GM23338 (cell line): ENCODE results near the gene MLXIPL. TPM values are rescaled to one million over a fixed set of nuclear protein-coding genes. Genes with fewer than 3 reads are reported as not detected.
A peak's percentile ranks its signal among the peaks of the same experiment; 100 is the strongest.

Source experiments
- ATAC-seq: fragments of 200-7000 bp; cut with Tn5 transposase; 3 replicates; pipeline ENCODE4 v1.9.1; 2020
- DNase-seq: peaks from one replicate; pipeline ENCODE4 v3.0.0-alpha.2; 2015; ENCODE audit warnings: low spot score
- H2AFZ ChIP-seq: fragments of 200-600 bp; sonication (generic); 2 replicates; pipeline ENCODE4 v1.8.0; 2016; ENCODE audit warnings: antibody characterized with exemption, mild to moderate bottlenecking, moderate library complexity
- H3F3A ChIP-seq: fragments of 200-600 bp; sonication (generic); replicated peaks from 2 replicates; pipeline ENCODE4 v1.8.0; 2017; ENCODE audit warnings: antibody characterized with exemption, mixed run types, low read depth
- H3K27ac ChIP-seq: fragments of 200-600 bp; sonication (generic); 2 replicates; pipeline ENCODE4 v1.6.1; 2016; ENCODE audit warnings: low read depth
- H3K27me3 ChIP-seq: fragments of 200-600 bp; sonication (generic); 2 replicates; pipeline ENCODE4 v1.8.0; 2016; ENCODE audit warnings: mild to moderate bottlenecking, mixed run types, moderate library complexity; ENCODE audit not compliant: insufficient read depth
- H3K36me3 ChIP-seq: fragments of 200-600 bp; sonication (generic); 2 replicates; pipeline ENCODE4 v1.8.0; 2016; ENCODE audit warnings: mild to moderate bottlenecking; ENCODE audit not compliant: insufficient read depth
- H3K4me1 ChIP-seq: fragments of 200-600 bp; sonication (generic); 2 replicates; pipeline ENCODE4 v1.8.0; 2016; ENCODE audit warnings: mild to moderate bottlenecking, moderate library complexity; ENCODE audit not compliant: insufficient read depth
- H3K4me2 ChIP-seq: fragments of 200-600 bp; sonication (generic); 2 replicates; pipeline ENCODE4 v1.7.1; 2017; ENCODE audit warnings: mixed run types
- H3K4me3 ChIP-seq: fragments of 200-600 bp; sonication (generic); 2 replicates; pipeline ENCODE4 v1.6.1; 2016; ENCODE audit warnings: mixed run types
- H3K79me2 ChIP-seq: fragments of 200-600 bp; sonication (generic); replicated peaks from 2 replicates; pipeline ENCODE4 v1.8.0; 2017; ENCODE audit warnings: mild to moderate bottlenecking; ENCODE audit not compliant: insufficient read depth
- H3K9me2 ChIP-seq: fragments of 200-600 bp; sonication (generic); 2 replicates; pipeline ENCODE4 v1.8.0; 2017; ENCODE audit not compliant: insufficient read depth
- H4K20me1 ChIP-seq: fragments of 200-600 bp; sonication (generic); replicated peaks from 2 replicates; pipeline ENCODE4 v1.8.0; 2017; ENCODE audit warnings: mild to moderate bottlenecking; ENCODE audit not compliant: insufficient read depth
- H3K27ac Mint-ChIP-seq: 2 replicates; pipeline ENCODE4 v1.8.0; 2020; ENCODE audit warnings: inconsistent platforms, mild to moderate bottlenecking, moderate library complexity, mixed read lengths
- H3K27me3 Mint-ChIP-seq: 3 replicates; pipeline ENCODE4 v1.8.0; 2022; ENCODE audit warnings: low read depth, mild to moderate bottlenecking, moderate library complexity, mixed read lengths, inconsistent platforms; ENCODE audit not compliant: insufficient read depth, poor library complexity
- H3K36me3 Mint-ChIP-seq: 3 replicates; pipeline ENCODE4 v1.8.0; 2021; ENCODE audit warnings: low read depth, mild to moderate bottlenecking, inconsistent platforms, moderate library complexity, mixed read lengths
- H3K4me1 Mint-ChIP-seq: 3 replicates; pipeline ENCODE4 v1.8.0; 2020; ENCODE audit warnings: mild to moderate bottlenecking, inconsistent platforms, mixed read lengths
- H3K4me3 Mint-ChIP-seq: 3 replicates; pipeline ENCODE4 v1.8.0; 2021; ENCODE audit warnings: moderate library complexity, mild to moderate bottlenecking, inconsistent platforms, mixed read lengths
- H3K9me3 Mint-ChIP-seq: 3 replicates; pipeline ENCODE4 v1.8.0; 2020; ENCODE audit warnings: moderate library complexity, mild to moderate bottlenecking, inconsistent platforms, mixed read lengths
- EZH2 ChIP-seq: fragments of 200-600 bp; sonication (generic); IDR thresholded peaks from one replicate; pipeline ENCODE4 v1.8.0; 2017; ENCODE audit warnings: antibody characterized with exemption, mild to moderate bottlenecking, low read depth; ENCODE audit not compliant: unreplicated experiment
- EZH2phosphoT487 ChIP-seq: fragments of 200-600 bp; sonication (generic); IDR thresholded peaks from one replicate; pipeline ENCODE4 v1.8.1; 2018; ENCODE audit warnings: antibody characterized with exemption; ENCODE audit not compliant: unreplicated experiment
- JUNB ChIP-seq: IDR thresholded peaks from one replicate; pipeline ENCODE4 v1.6.1; 2016; ENCODE audit warnings: antibody characterized with exemption; ENCODE audit not compliant: unreplicated experiment
- NANOG ChIP-seq: IDR thresholded peaks from 2 replicates; pipeline ENCODE4 v1.6.1; 2016; ENCODE audit warnings: antibody characterized with exemption, borderline replicate concordance
- ZNF331 ChIP-seq: fragments of 250-450 bp; sonication (Bioruptor Pico); IDR thresholded peaks from 2 replicates; pipeline ENCODE4 v1.5.0; 2020; ENCODE audit warnings: low read depth, mild to moderate bottlenecking, moderate library complexity
- polyA plus RNA-seq: library from polyadenylated mRNA; unstranded; fragments of >200 nt; fragmentation: Nextera tagmentation; extraction: Ambion mirVana; gene quantifications from 2 replicates; pipeline ENCODE4 v1.2.1, GENCODE V29; 2016
- total RNA-seq: library from RNA; depleted of rRNA; stranded (reverse); fragments of >200 nt; shearing (Covaris generic); gene quantifications from 2 replicates; pipeline ENCODE4 v1.2.3, GENCODE V29; 2014

Gene MLXIPL
- total and polyA plus RNA-seq, 2 experiments from 2014 or later: 13.7 to 25.7 TPM

- peak overlapping the region; percentile 76; the same call in 1 of the 2 replicates for H3K4me3 ChIP-seq
- H3K79me2 ChIP-seq: no peaks in the 10 kb centered on the region
- H3K4me1 ChIP-seq: peaks cover 11% of the 10 kb centered on the region; the same call in 1 of the 2 replicates
- H3K27ac Mint-ChIP-seq: no peak overlapping the region
- DNase-seq (no peak), ATAC-seq (no peak)
- TF ChIP-seq NANOG: no peak
- TF ChIP-seq JUNB: no peak
- no peaks in the 10 kb centered on the region for H3K9me2 ChIP-seq
- H3K27me3 ChIP-seq: peaks cover 42% of the 10 kb centered on the region
- H3K4me3 Mint-ChIP-seq: peak overlapping the region; percentile 76
- H3F3A ChIP-seq: no peaks in the 10 kb centered on the region
- H3K27ac ChIP-seq: no peak overlapping the region
- H3K9me3 Mint-ChIP-seq: no peaks in the 10 kb centered on the region
- peak overlapping the region; percentile 86 for H3K4me2 ChIP-seq
- H3K36me3 ChIP-seq: no peaks in the 10 kb centered on the region
- H3K27me3 Mint-ChIP-seq: peaks cover 38% of the 10 kb centered on the region
- peaks cover 9% of the 10 kb centered on the region for H3K4me1 Mint-ChIP-seq
- no peaks in the 10 kb centered on the region for H4K20me1 ChIP-seq
- no peaks in the 10 kb centered on the region; the same call in 2 of the 3 replicates for H3K36me3 Mint-ChIP-seq
- H2AFZ ChIP-seq: peak overlapping the region; percentile 95
Observed at GRCh38 chr7:73648593-73649332, 24.4 kb upstream of the MLXIPL start.

- Histone ChIP-seq H4K20me1 (no peaks in the 10 kb centered on the region), H3K36me3 (no peaks in the 10 kb centered on the region), H3F3A (no peaks in the 10 kb centered on the region), H3K4me2 (peak overlapping the region; percentile 86), H3K4me3 (peak overlapping the region; percentile 76), H3K9me2 (no peaks in the 10 kb centered on the region), H3K79me2 (no peaks in the 10 kb centered on the region), H3K27ac (no peak overlapping the region), H3K4me1 (peaks cover 11% of the 10 kb centered on the region; the same call in 1 of the 2 replicates), H3K27me3 (peaks cover 42% of the 10 kb centered on the region), H2AFZ (peak overlapping the region; percentile 95)
- H3K4me1 Mint-ChIP-seq: peaks cover 9% of the 10 kb centered on the region
- H3K36me3 Mint-ChIP-seq: no peaks in the 10 kb centered on the region; the same call in 2 of the 3 replicates
- ATAC-seq (peak; percentile 77), DNase-seq (peak; percentile 62)
- H3K4me3 Mint-ChIP-seq: peak overlapping the region; percentile 76
- H3K27me3 Mint-ChIP-seq: peaks cover 38% of the 10 kb centered on the region
- TF ChIP-seq EZH2: peak; percentile 5
- no peak for TF ChIP-seq JUNB
- no peak overlapping the region for H3K27ac Mint-ChIP-seq
- no peaks in the 10 kb centered on the region for H3K9me3 Mint-ChIP-seq
Observed at GRCh38 chr7:73647725-73648592, 23.6 kb upstream of the MLXIPL start.

- peak overlapping the region; percentile 65 for H3K4me3 Mint-ChIP-seq
- no peaks in the 10 kb centered on the region for H3K79me2 ChIP-seq
- no peaks in the 10 kb centered on the region; the same call in 2 of the 3 replicates for H3K36me3 Mint-ChIP-seq
- TF ChIP-seq EZH2phosphoT487 (no peak), EZH2 (peak; percentile 16), ZNF331 (CRISPR knock-in tag) (no peak)
- no peaks in the 10 kb centered on the region for H3K36me3 ChIP-seq
- no peaks in the 10 kb centered on the region for H3F3A ChIP-seq
- no peaks in the 10 kb centered on the region for H3K9me2 ChIP-seq
- H4K20me1 ChIP-seq: no peaks in the 10 kb centered on the region
- H3K9me3 Mint-ChIP-seq: no peaks in the 10 kb centered on the region
- peaks cover 42% of the 10 kb centered on the region for H3K27me3 ChIP-seq
- peaks cover 11% of the 10 kb centered on the region; the same call in 1 of the 2 replicates for H3K4me1 ChIP-seq
- H3K4me3 ChIP-seq: peak overlapping the region; percentile 76
- no peak overlapping the region for H3K27ac ChIP-seq
- H3K4me1 Mint-ChIP-seq: peaks cover 9% of the 10 kb centered on the region
- H3K27ac Mint-ChIP-seq: no peak overlapping the region
- peak overlapping the region; percentile 86 for H3K4me2 ChIP-seq
- ATAC-seq (peak; percentile 14), DNase-seq (no peak)
- H3K27me3 Mint-ChIP-seq: peaks cover 36% of the 10 kb centered on the region
- H2AFZ ChIP-seq: peak overlapping the region; percentile 91
Observed at GRCh38 chr7:73646785-73647724, 22.7 kb upstream of the MLXIPL start.
